Adipocyte (in vitro differentiated cells): ENCODE results near the gene TCF7L2.

Source experiments
- DNase-seq: peaks from one replicate; pipeline ENCODE4 v3.0.0-alpha.2; 2015; ENCODE audit warnings: low read depth
- H3K27me3 ChIP-seq: replicated peaks from 2 replicates; pipeline ENCODE4 v1.7.0; 2013; ENCODE audit warnings: mild to moderate bottlenecking, low read length, moderate library complexity; ENCODE audit not compliant: control insufficient read depth, insufficient read depth
- H3K36me3 ChIP-seq: 2 replicates; pipeline ENCODE4 v1.7.0; 2013; ENCODE audit warnings: low read length, mild to moderate bottlenecking, moderate library complexity; ENCODE audit not compliant: control insufficient read depth, insufficient read depth, severe bottlenecking
- H3K4me1 ChIP-seq: 2 replicates; pipeline ENCODE4 v1.7.0; 2013; ENCODE audit warnings: mild to moderate bottlenecking, low read length, moderate library complexity; ENCODE audit not compliant: control insufficient read depth, insufficient read depth
- H3K4me3 ChIP-seq: 2 replicates; pipeline ENCODE4 v1.7.0; 2013; ENCODE audit warnings: mild to moderate bottlenecking, low read length, moderate library complexity
- H3K9ac ChIP-seq: 2 replicates; pipeline ENCODE4 v1.7.0; 2013; ENCODE audit warnings: mild to moderate bottlenecking, low read length, moderate library complexity
- H3K9me3 ChIP-seq: 2 replicates; pipeline ENCODE4 v1.7.0; 2013; ENCODE audit warnings: mild to moderate bottlenecking, low read length, moderate library complexity; ENCODE audit not compliant: control insufficient read depth

TCF7L2 gene

GRCh38 chr10:113093188-113094113 is 143.4 kb downstream of the TCF7L2 start:
- DNase-seq: no peak
- H3K4me3 ChIP-seq: no peak overlapping the region
- H3K4me1 ChIP-seq: peaks cover 16% of the 10 kb centered on the region
- peaks cover 24% of the 10 kb centered on the region for H3K36me3 ChIP-seq
- H3K27me3 ChIP-seq: no peaks in the 10 kb centered on the region
- H3K9me3 ChIP-seq: no peaks in the 10 kb centered on the region
- no peak overlapping the region for H3K9ac ChIP-seq

- DNase-seq: peak; percentile 66
- no peaks in the 10 kb centered on the region for H3K9me3 ChIP-seq
- no peaks in the 10 kb centered on the region for H3K27me3 ChIP-seq
- H3K9ac ChIP-seq: no peak overlapping the region
- peaks cover 24% of the 10 kb centered on the region for H3K36me3 ChIP-seq
- H3K4me3 ChIP-seq: no peak overlapping the region
- peaks cover 15% of the 10 kb centered on the region for H3K4me1 ChIP-seq
These were observed 144.1 kb downstream of the TCF7L2 start for GRCh38 chr10:113094114-113094486.

DNA sequence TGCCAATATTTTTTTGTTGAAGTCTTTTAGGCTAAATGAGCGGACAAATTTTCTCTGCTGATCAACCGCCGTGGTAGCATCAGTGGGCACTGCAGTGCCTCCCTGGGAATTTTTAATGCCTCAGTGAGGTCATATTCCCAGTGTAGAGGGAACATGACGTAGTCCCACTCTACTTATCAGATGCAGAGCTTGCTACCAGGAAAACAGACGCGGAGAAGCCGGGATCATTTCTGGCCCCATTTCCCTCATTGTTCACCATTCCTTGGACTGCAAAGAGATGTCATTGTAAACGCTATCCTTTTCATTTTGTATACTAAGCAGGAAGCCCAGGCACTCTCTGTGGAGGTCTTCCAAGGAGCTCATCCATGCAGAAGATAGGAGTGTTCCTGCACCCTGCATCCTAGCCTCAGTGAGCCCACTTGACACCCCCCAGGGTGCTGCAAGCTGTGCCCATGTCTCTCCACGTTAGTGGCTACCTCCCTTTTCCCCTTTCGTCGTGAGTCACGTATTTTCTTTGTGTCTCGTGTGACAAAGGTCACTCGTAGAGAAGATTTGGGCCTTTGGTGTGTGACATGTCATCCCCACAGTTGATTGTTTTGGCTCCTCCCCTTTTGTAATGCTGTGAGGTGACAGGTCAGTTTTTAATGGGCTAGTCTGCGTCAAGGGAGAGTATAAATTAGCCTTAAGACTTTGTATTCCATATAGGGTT is 145.5 kb downstream of the TCF7L2 start:
- H3K4me3 ChIP-seq: no peak overlapping the region
- DNase-seq: no peak
- H3K9ac ChIP-seq: no peak overlapping the region
- H3K36me3 ChIP-seq: peaks cover 33% of the 10 kb centered on the region
- no peaks in the 10 kb centered on the region for H3K9me3 ChIP-seq
- H3K4me1 ChIP-seq: peaks cover 25% of the 10 kb centered on the region
- H3K27me3 ChIP-seq: no peaks in the 10 kb centered on the region

DNA sequence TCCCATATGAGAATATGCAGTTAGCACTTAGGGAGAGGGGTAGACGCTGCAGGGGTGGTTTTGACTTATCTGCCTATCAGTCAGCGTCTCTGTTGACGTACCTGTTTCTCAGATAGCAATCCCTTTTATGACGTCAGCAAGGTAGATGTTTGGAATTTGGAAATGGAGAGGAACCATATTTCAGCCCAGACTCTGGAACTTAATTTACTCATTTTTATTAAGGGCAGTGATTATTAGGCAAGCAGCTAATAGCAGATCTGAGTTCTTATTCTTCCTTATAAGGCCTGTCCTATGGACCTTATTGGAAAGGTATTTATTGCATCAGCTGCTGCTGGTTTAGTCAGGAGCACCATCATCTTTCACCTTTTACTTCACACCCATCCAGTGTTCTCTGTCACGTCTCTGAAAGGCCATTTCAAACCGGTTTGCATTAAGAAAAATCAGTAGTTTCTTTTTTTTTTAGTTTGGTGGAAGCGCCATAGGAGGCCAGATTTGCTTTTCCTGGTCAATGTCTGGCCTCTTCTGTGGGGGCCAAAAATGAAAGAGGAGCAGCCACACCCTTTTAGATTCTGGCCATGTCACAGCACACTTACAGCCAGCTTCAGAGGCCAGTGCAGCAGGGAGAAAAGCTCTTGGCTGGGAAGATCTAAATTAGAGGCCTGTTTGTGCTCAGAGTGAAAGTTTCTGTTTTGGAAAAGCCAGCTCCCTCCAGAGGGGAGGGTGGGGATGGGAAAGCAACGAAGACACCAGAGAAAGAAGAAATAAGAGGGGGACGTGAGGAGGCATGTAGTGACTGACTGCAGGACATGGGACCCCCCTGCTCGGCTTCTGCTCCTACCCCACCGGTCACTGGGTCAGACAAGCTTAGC is 146.3 kb downstream of the TCF7L2 start:
- peak; percentile 28 for DNase-seq
- Histone ChIP-seq H3K4me3 (peak overlapping the region; percentile 3), H3K27me3 (no peaks in the 10 kb centered on the region), H3K9me3 (no peaks in the 10 kb centered on the region), H3K4me1 (peaks cover 25% of the 10 kb centered on the region), H3K36me3 (peaks cover 30% of the 10 kb centered on the region), H3K9ac (peak overlapping the region; percentile 78)

DNA sequence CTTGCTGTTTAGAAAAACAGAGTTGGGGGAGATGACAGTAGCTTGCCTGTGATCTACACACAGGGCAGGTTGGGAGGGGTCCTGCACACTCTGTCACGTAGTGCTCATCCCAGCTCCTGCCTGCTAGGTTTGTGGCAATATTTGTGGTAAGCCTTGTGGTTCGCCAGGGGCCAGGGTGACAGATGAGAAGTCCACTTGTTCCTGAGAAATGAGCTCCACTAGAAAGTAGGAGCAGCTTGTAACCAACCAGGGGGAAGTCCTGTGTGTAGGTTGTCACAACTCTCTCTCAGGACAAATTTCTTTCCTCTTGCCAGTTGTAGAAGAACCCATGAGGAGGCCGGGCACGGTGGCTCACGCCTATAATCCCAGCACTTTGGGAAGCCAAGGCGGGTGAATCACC is 147.0 kb downstream of the TCF7L2 start:
- DNase-seq: no peak
- peaks cover 25% of the 10 kb centered on the region for H3K4me1 ChIP-seq
- peaks cover 24% of the 10 kb centered on the region for H3K36me3 ChIP-seq

DNA sequence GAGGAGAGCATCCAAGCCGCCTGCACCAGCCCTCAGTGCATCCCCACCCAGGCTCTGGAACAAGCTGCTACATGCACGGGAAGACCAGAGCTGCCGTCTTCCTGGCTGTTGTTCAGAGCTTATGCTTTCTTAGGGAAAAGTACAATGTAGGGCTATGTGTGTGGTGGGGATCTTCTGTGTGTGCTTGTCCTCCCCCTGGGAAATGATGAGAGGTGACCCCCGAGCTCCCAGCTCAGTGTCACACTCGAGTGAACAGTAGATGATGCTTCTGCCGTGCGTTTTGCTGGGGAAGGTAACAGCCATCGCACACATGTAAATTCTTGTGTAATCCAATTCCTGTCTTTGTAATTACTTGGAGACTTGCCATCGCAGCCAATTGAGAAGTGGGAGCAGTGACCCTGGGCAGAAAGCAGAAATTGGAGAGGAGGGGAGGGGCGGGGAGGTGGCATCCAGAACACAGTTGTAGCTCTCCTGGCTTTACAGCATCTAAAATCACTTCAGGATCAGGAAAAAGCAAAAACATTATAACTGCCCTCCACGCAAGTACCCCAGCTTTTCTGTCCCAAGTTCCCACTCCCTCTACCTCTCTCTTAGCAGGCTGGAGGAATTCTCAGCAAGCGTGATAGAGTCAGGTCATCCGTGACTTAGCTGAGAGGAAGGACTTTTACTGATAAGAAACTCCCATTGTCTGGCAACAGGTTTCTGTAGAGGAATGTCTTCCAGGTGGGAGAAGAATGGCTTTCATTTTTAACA is 149.6 kb downstream of the TCF7L2 start:
- no peaks in the 10 kb centered on the region for H3K9me3 ChIP-seq
- H3K36me3 ChIP-seq: peaks cover 20% of the 10 kb centered on the region
- H3K4me3 ChIP-seq: no peak overlapping the region
- no peak overlapping the region for H3K9ac ChIP-seq
- peaks cover 48% of the 10 kb centered on the region for H3K4me1 ChIP-seq
- no peaks in the 10 kb centered on the region for H3K27me3 ChIP-seq
- peak; percentile 63 for DNase-seq

More for the DNA sequence above, 147.0 kb downstream of the TCF7L2 start:
- no peak overlapping the region for H3K4me3 ChIP-seq
- peak overlapping the region; percentile 78 for H3K9ac ChIP-seq
- H3K27me3 ChIP-seq: no peaks in the 10 kb centered on the region
- H3K9me3 ChIP-seq: no peaks in the 10 kb centered on the region

GRCh38 chr10:113100281-113100680 is 150.2 kb downstream of the TCF7L2 start:
- Histone ChIP-seq H3K36me3 (peaks cover 20% of the 10 kb centered on the region), H3K4me1 (peaks cover 54% of the 10 kb centered on the region), H3K4me3 (no peak overlapping the region), H3K27me3 (no peaks in the 10 kb centered on the region), H3K9ac (no peak overlapping the region), H3K9me3 (no peaks in the 10 kb centered on the region)
- no peak for DNase-seq

DNA sequence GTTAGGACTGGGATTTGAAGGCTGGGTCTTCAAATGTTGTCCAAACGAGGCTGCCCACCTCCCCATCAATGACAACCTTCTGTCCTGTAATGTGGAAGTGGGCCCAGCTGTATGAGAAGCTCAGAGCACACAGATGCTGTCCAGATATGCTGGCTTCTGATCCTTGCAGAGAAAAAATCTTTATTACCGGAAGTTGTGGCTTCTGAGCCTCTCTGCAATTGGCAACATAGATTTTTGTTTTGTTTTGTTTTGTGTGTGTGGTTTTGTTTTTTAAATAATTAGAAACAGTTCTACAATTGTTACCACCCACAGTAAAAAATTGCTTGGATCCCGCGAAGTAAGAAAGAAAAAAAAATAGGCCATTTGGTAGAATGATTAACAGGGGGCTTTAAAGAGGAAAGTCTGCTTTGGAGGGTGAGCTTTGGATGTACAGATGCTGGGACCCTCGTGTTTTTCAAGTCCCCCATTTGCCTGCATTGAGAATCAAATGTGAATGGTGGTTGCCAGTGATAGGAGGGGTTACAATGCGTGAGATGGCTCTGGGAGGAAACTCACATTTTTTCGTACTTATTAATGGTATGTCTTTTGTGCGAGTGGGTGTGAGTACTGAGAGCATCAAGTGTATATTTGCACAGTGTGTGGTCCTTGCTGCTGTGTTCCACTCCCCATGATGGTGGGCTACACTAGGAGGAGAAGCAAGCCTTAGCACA is 153.2 kb downstream of the TCF7L2 start:
- peak overlapping the region; percentile 57 for H3K4me3 ChIP-seq
- H3K36me3 ChIP-seq: peaks cover 9% of the 10 kb centered on the region
- H3K4me1 ChIP-seq: peaks cover 60% of the 10 kb centered on the region
- DNase-seq: peak; percentile 62
- no peaks in the 10 kb centered on the region for H3K9me3 ChIP-seq
- no peaks in the 10 kb centered on the region for H3K27me3 ChIP-seq
- H3K9ac ChIP-seq: peak overlapping the region; percentile 72

DNA sequence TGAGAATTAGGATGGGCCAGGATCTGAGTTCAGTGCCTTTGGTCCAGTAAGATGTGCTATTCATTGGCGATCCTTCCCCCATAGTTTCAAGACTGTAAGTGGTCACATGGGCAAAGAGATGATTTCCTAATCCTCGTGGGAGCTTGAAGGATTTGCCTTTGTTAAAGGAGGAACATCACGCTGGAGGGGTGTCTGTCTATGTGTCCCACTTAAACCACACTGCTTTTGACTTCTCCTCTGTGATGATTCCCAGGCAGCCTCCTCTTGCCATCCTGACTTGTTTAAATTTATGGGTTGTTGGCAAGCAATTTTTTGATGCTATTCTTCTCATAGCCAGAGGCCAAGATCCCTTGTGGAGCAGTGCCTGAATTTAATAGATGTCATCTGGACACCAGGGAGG is 154.0 kb downstream of the TCF7L2 start:
- DNase-seq: no peak
- Histone ChIP-seq H3K9ac (peak overlapping the region; percentile 72), H3K4me3 (peak overlapping the region; percentile 57), H3K9me3 (no peaks in the 10 kb centered on the region), H3K36me3 (peaks cover 9% of the 10 kb centered on the region), H3K4me1 (peaks cover 60% of the 10 kb centered on the region), H3K27me3 (no peaks in the 10 kb centered on the region)

DNA sequence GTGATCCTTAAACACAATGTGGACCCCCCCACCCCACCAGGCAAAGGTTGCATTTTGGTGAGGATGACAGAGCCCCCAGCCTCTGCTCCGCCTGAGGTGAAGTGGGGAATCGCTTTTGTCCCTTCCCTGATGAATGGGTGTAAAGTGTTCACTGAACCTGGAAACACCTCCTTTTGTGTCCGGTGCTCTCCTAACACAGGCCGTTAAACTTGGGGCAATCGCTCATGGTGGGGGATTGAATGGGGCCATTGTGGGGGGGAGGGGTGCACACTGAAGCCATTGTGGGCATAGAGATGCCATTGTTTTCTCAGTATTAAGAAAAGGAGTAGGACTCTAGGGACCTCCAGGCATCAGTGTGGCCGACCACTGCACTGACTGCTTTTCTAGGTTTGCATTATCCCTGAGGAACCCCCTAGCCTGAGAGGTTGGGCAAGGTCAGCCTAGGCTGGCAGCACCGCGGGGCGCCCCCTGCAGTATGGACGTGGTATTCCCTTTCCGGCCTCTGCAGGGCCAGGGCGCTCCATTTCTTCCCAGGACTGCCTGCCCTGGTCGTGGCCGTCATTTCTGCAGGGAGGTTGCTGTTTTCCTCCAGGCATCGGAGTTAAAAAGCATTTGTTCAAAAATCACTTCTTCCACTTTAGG is 158.3 kb downstream of the TCF7L2 start:
- H3K9ac ChIP-seq: no peak overlapping the region
- no peaks in the 10 kb centered on the region for H3K36me3 ChIP-seq
- H3K27me3 ChIP-seq: no peaks in the 10 kb centered on the region
- peaks cover 60% of the 10 kb centered on the region for H3K4me1 ChIP-seq
- H3K9me3 ChIP-seq: no peaks in the 10 kb centered on the region
- DNase-seq: no peak
- H3K4me3 ChIP-seq: no peak overlapping the region
